ENCODE measurements around the gene NDUFA13. TPM values are rescaled to one million over a fixed set of nuclear protein-coding genes. Genes with fewer than 3 reads are reported as not detected.

NDUFA13 gene
- polyA plus RNA-seq, 1 of the 3 experiments (the other 2 are of a cell fraction) = 1,828 TPM

DNA sequence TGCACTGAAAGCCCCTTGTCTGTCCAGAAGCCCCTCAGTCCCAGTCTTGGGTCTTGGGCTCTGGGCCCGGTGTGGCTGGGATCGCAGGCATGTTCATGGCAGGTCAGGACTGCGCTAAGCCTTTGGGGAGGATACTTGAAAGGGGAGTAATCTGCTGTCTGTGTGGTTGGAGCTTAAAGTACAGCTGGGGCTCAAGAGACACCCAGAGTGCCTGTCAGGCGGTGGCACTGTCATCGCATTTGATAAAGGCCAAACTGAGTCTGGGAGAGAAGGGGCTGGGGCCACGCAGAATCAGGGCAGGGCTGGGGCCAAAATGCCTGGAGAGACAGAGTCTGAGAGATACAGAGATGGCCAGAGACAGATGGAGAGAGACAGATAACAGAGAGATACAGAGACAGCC is 17.8 kb downstream of the NDUFA13 start:
- TF ChIP-seq POLR2AphosphoS5 (IDR thresholded peaks at IDR 0.05; ENCODE audit: low read depth, low read length) (no peak), FOXM1 (IDR thresholded peaks at IDR 0.05; ENCODE audit: low read depth) (no peak), GABPA (IDR thresholded peaks at IDR 0.05; ENCODE audit: low read depth) (no peak), ELF1 (IDR thresholded peaks at IDR 0.05) (no peak), RCOR1 (IDR thresholded peaks at IDR 0.05; ENCODE audit: low read length) (no peak), EZH2phosphoT487 (IDR thresholded peaks at IDR 0.05; ENCODE audit: borderline replicate concordance, low read depth) (no peak), NRF1 (IDR thresholded peaks at IDR 0.05; ENCODE audit: low read depth, low read length) (no peak), CHD2 (IDR thresholded peaks at IDR 0.05; ENCODE audit: low read length, partially characterized antibody) (no peak), FOSL2 (IDR thresholded peaks at IDR 0.05; ENCODE audit: borderline replicate concordance, low read depth) (no peak), TEAD4 (IDR thresholded peaks at IDR 0.05; ENCODE audit: borderline replicate concordance, insufficient read depth) (no peak), RFX5 (IDR thresholded peaks at IDR 0.05; ENCODE audit: low read length) (no peak), TCF12 (IDR thresholded peaks at IDR 0.05) (no peak), RXRA (IDR thresholded peaks at IDR 0.05; ENCODE audit: borderline replicate concordance, low read depth) (no peak), NFIC (IDR thresholded peaks at IDR 0.05; ENCODE audit: borderline replicate concordance) (no peak)
- TF ChIP-seq, protein P1, sequence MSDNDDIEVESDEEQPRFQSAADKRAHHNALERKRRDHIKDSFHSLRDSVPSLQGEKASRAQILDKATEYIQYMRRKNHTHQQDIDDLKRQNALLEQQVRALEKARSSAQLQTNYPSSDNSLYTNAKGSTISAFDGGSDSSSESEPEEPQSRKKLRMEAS (IDR thresholded peaks at IDR 0.05; ENCODE audit: low read depth) = no peak
- TF ChIP-seq, protein P2, sequence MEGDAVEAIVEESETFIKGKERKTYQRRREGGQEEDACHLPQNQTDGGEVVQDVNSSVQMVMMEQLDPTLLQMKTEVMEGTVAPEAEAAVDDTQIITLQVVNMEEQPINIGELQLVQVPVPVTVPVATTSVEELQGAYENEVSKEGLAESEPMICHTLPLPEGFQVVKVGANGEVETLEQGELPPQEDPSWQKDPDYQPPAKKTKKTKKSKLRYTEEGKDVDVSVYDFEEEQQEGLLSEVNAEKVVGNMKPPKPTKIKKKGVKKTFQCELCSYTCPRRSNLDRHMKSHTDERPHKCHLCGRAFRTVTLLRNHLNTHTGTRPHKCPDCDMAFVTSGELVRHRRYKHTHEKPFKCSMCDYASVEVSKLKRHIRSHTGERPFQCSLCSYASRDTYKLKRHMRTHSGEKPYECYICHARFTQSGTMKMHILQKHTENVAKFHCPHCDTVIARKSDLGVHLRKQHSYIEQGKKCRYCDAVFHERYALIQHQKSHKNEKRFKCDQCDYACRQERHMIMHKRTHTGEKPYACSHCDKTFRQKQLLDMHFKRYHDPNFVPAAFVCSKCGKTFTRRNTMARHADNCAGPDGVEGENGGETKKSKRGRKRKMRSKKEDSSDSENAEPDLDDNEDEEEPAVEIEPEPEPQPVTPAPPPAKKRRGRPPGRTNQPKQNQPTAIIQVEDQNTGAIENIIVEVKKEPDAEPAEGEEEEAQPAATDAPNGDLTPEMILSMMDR (IDR thresholded peaks at IDR 0.05) = no peak
- TF ChIP-seq, protein P3, sequence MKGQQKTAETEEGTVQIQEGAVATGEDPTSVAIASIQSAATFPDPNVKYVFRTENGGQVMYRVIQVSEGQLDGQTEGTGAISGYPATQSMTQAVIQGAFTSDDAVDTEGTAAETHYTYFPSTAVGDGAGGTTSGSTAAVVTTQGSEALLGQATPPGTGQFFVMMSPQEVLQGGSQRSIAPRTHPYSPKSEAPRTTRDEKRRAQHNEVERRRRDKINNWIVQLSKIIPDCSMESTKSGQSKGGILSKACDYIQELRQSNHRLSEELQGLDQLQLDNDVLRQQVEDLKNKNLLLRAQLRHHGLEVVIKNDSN (IDR thresholded peaks at IDR 0.05; ENCODE audit: borderline replicate concordance, low read depth) = no peak
- TF ChIP-seq, protein P4, sequence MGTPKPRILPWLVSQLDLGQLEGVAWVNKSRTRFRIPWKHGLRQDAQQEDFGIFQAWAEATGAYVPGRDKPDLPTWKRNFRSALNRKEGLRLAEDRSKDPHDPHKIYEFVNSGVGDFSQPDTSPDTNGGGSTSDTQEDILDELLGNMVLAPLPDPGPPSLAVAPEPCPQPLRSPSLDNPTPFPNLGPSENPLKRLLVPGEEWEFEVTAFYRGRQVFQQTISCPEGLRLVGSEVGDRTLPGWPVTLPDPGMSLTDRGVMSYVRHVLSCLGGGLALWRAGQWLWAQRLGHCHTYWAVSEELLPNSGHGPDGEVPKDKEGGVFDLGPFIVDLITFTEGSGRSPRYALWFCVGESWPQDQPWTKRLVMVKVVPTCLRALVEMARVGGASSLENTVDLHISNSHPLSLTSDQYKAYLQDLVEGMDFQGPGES (IDR thresholded peaks at IDR 0.05; ENCODE audit: low read depth, low read length) = no peak
- no peak overlapping the region for H3K9ac ChIP-seq
- H3K4me1 ChIP-seq (ENCODE audit: control insufficient read depth in 1 of 2, insufficient read depth in 2 of 2, low read depth in 1 of 2, low read length in 1 of 2) = peaks cover 0 to 23% of the 10 kb centered on the region in 2 experiments; a peak in 1 of 4 replicates
- no peaks in the 10 kb centered on the region for H3K9me3 ChIP-seq
- no peak overlapping the region for H3K27ac ChIP-seq (ENCODE audit: low read depth in 2 of 2, low read length in 1 of 2)
- H3K4me2 ChIP-seq = no peak overlapping the region
- no peaks in the 10 kb centered on the region; the same call in 1 of the 2 replicates for H4K20me1 ChIP-seq (ENCODE audit: insufficient read depth)
- WGBS (ENCODE audit: low lambda C conversion rate) = 93% methylated on average over 6 of the region's 6 CpGs
- H3K9me2 ChIP-seq = no peaks in the 10 kb centered on the region
- H3F3A ChIP-seq (replicated peaks; ENCODE audit: insufficient read depth) = peaks cover 14% of the 10 kb centered on the region
- H3K4me3 ChIP-seq (ENCODE audit: low read depth in 2 of 2, low read length in 1 of 2) = no peak overlapping the region
- H2AFZ ChIP-seq (ENCODE audit: low read depth) = no peak overlapping the region
- DNase-seq = no peak
- H3K79me2 ChIP-seq (ENCODE audit: insufficient read depth) = no peaks in the 10 kb centered on the region
- H3K36me3 ChIP-seq (replicated peaks in 1 of 2; ENCODE audit: control insufficient read depth in 1 of 2, insufficient read depth in 2 of 2, low read length in 1 of 2) = no peaks in the 10 kb centered on the region
- ChIA-PET POLR2A (no interaction called here), CTCF (interaction anchor here (0.9 to 15.3 kb wide), 3 partner anchors 20 to 425 kb away, joined by 3 to 258 read pairs (median 175); partner anchors contain the start of gene GMIP)
- H3K27me3 ChIP-seq (ENCODE audit: insufficient read depth) = no peaks in the 10 kb centered on the region

Measured in SK-N-SH (cell line).